ENCODE data around the gene TOMM20.

The TOMM20 gene

DNA sequence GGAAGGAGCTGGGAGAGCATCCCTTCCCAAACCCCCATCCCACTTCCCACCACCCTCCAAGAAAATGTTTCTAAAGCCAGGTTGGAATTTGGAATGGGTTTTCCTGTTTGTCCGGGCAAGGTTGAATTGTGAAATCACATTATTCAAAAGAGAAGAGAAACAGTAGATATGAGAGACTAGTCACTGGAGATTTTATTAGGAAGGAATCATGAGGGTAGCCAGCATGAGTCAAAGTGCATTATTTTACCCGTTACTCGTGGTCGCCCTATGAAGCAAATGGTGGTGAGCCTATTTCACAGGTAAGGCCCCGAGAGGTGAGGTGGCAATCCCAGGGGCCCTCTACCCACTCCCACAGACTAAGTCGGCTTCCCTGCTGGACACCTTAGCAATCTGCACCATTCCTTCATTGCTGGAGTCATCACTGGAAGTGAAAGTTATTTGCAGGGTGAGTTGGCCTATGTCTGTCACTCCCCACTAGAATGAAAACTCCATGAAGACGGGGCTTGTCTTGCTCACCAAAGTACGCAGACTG lies 52.8 kb downstream of the TOMM20 start:
- no peak for TF ChIP-seq POLR2AphosphoS5 (IDR thresholded peaks at IDR 0.05; ENCODE audit: low read depth, low read length)
- no peak for TF ChIP-seq SIN3A (IDR thresholded peaks at IDR 0.05; ENCODE audit: borderline replicate concordance, insufficient read depth, low read length)
- TF ChIP-seq, protein P1, sequence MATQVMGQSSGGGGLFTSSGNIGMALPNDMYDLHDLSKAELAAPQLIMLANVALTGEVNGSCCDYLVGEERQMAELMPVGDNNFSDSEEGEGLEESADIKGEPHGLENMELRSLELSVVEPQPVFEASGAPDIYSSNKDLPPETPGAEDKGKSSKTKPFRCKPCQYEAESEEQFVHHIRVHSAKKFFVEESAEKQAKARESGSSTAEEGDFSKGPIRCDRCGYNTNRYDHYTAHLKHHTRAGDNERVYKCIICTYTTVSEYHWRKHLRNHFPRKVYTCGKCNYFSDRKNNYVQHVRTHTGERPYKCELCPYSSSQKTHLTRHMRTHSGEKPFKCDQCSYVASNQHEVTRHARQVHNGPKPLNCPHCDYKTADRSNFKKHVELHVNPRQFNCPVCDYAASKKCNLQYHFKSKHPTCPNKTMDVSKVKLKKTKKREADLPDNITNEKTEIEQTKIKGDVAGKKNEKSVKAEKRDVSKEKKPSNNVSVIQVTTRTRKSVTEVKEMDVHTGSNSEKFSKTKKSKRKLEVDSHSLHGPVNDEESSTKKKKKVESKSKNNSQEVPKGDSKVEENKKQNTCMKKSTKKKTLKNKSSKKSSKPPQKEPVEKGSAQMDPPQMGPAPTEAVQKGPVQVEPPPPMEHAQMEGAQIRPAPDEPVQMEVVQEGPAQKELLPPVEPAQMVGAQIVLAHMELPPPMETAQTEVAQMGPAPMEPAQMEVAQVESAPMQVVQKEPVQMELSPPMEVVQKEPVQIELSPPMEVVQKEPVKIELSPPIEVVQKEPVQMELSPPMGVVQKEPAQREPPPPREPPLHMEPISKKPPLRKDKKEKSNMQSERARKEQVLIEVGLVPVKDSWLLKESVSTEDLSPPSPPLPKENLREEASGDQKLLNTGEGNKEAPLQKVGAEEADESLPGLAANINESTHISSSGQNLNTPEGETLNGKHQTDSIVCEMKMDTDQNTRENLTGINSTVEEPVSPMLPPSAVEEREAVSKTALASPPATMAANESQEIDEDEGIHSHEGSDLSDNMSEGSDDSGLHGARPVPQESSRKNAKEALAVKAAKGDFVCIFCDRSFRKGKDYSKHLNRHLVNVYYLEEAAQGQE (IDR thresholded peaks at IDR 0.05; ENCODE audit: insufficient read depth in 1 of 2, low read depth in 2 of 2, low read length in 2 of 2), result no peak
- no peak for TF ChIP-seq TAF1 (IDR thresholded peaks at IDR 0.05; ENCODE audit: borderline replicate concordance, insufficient read depth, low read length)
- TF ChIP-seq FOXP2 (optimal IDR thresholded peaks at IDR 0.05; ENCODE audit: borderline replicate concordance, extremely low read depth, extremely low read length, insufficient read depth), result no peak

DNA sequence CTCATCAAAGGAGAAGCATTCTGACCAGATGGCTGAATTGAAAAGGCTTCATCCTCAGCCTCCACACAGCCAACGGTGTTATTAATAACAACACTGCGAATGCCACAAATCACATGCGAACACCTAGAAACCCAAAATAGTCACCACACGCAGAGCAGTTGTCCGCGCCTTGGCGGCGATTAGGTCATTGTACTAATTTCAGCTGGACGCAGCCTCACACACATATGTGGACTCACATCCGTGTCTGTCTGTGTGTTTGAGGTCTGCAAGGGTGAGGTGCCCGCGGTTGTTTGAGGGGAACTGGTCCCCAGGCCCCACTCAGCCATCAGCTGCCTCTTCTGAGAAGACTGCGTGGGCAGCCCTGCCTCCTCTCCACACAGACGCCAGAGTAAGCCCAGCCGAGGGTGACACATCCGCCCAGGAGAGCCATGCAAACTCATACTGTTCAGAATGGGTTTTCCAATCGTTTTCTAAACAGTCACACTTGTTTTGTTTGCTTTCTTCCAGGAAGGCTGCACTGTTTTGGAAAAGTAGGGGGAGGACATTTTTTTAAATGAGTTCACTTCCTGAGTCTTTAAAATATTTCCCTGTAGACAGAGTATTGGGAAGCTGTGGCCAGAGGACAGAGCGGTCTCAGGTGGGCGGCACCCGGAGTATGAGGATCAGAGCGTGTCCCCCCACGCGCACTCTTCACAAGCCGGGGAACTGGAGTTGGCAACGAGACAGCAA lies 53.4 kb downstream of the TOMM20 start:
- TF ChIP-seq TAF1 (IDR thresholded peaks at IDR 0.05; ENCODE audit: borderline replicate concordance, insufficient read depth, low read length) (peak; percentile 13; the same call in 1 of the 2 replicates), SIN3A (IDR thresholded peaks at IDR 0.05; ENCODE audit: borderline replicate concordance, insufficient read depth, low read length) (peak; percentile 43; the same call in 1 of the 2 replicates), FOXP2 (optimal IDR thresholded peaks at IDR 0.05; ENCODE audit: borderline replicate concordance, extremely low read depth, extremely low read length, insufficient read depth) (no peak), POLR2AphosphoS5 (IDR thresholded peaks at IDR 0.05; ENCODE audit: low read depth, low read length) (no peak)
- TF ChIP-seq, protein P1 (IDR thresholded peaks at IDR 0.05; ENCODE audit: insufficient read depth in 1 of 2, low read depth in 2 of 2, low read length in 2 of 2), result no peak

DNA sequence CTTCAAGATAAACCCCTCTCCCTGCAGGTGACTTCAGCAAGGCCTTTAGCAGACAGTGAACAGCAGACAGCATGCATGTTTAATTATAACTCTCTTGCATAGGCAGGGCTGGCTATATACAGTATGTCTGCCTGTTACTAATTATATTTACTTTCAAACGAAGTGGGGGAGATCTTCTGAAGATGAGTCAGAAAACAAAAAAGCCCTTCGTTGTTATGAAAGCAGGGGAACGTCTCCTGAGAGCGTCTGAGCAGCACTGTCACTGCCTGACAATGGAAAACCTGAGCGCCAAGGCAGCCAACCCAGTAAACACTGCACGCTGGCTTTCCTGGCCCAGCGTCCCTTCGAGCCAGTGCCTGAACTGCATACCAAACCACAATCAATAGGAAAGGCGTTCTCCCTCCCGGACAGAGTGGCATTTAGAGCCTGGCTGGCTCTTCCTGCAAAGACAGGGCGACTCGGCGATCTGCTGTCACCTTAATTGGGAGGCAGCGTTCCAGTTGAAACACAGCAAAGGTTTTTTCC lies 54.1 kb downstream of the TOMM20 start:
- TF ChIP-seq SIN3A (IDR thresholded peaks at IDR 0.05; ENCODE audit: borderline replicate concordance, insufficient read depth, low read length), result no peak
- TF ChIP-seq, protein P1 (IDR thresholded peaks at IDR 0.05; ENCODE audit: insufficient read depth in 1 of 2, low read depth in 2 of 2, low read length in 2 of 2), result no peak

DNA sequence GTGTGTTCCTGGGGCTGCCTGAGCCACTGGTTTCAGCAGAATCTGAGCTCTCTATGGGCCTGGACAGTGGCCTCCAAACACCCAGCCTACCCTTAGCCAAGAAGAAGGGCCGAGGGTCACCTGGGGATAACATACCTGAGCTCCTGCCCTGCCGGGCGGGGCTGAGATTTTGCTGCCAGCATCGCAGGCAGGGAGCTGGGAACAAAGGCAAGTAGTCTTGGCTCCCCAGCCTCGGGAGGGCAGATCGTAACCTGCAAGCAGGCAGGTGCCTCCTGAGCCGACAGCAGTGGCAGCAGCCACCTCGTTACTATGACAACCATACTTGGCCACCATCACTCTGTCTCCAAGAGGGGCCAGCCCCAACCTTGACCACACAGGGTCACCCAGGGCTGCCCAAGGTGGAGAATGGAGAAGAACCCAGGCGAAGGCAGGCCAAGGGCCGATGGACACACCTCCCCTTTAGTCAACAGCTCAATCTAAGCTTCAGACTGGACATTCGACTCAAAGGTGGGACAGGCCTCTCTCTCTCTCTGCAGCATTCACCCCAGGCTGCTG lies 54.6 kb downstream of the TOMM20 start:
- TF ChIP-seq SIN3A (IDR thresholded peaks at IDR 0.05; ENCODE audit: borderline replicate concordance, insufficient read depth, low read length), result no peak

DNA sequence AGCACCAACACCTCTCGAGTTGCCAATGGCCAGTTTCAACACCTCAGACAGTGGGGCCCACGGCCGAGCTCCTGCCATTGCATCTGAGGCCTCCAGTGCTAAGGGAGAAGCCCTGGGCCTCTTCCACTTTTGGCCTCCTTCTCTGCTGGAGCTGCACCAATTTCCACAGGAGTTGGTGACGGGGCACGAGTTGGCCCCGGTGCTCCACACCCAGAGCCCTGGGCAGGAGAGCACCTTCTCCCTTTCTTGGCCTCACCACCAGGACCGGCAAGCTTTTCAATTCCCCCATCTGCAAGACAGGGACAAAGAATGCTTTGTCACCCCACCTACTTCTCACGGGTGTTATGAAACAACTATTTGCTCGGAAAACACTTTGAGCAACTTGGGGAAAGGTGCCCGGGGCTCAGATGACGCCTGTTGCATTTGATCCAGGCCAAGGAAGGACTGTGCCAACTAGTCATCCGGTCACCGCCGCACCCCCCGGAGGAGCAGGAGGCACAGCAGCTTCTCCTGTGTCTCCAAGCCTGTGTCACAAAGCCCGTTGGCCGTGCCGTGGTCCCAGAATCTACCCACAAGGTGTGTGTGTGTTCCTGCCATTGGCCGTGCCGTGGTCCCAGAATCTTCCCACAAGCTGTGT lies 55.2 kb downstream of the TOMM20 start:
- TF ChIP-seq TAF1 (IDR thresholded peaks at IDR 0.05; ENCODE audit: borderline replicate concordance, insufficient read depth, low read length) (no peak), POLR2AphosphoS5 (IDR thresholded peaks at IDR 0.05; ENCODE audit: low read depth, low read length) (no peak), SIN3A (IDR thresholded peaks at IDR 0.05; ENCODE audit: borderline replicate concordance, insufficient read depth, low read length) (no peak), FOXP2 (optimal IDR thresholded peaks at IDR 0.05; ENCODE audit: borderline replicate concordance, extremely low read depth, extremely low read length, insufficient read depth) (no peak)
- TF ChIP-seq, protein P1 (IDR thresholded peaks at IDR 0.05; ENCODE audit: insufficient read depth in 1 of 2, low read depth in 2 of 2, low read length in 2 of 2), result no peak
